Mucosa of descending colon (tissue), 3 donors: ENCODE data around the gene EHBP1. TPM values are rescaled to one million over a fixed set of nuclear protein-coding genes. Genes with fewer than 3 reads are reported as not detected.
A peak's percentile ranks its signal among the peaks of the same experiment; 100 is the strongest.

ENCODE experiments used
- ATAC-seq: fragments of 200-7000 bp; cut with Tn5 transposase; one replicate; pipeline ENCODE4 v1.9.1; 2020; ENCODE audit warnings: mild to moderate bottlenecking, moderate library complexity
- DNase-seq, 3 donors: peaks; one replicate each; pipeline ENCODE4 v3.0.0-alpha.2; 2020
- H3K36me3 ChIP-seq: fragments of 200-600 bp; one replicate; pipeline ENCODE4 v1.8.0; 2021; ENCODE audit warnings: low read depth, mild to moderate bottlenecking
- H3K4me1 ChIP-seq: fragments of 200-600 bp; one replicate; pipeline ENCODE4 v1.8.0; 2021; ENCODE audit warnings: low read depth, mild to moderate bottlenecking
- H3K4me3 ChIP-seq: fragments of 200-600 bp; one replicate; pipeline ENCODE4 v1.8.0; 2021; ENCODE audit warnings: mild to moderate bottlenecking
- H3K9me3 ChIP-seq: fragments of 200-600 bp; one replicate; pipeline ENCODE4 v1.8.0; 2021; ENCODE audit warnings: mild to moderate bottlenecking
- intact Hi-C, 2 donors: fragments of 100-400 bp; cut with DNase I in 1 of 2; cut with micrococcal nuclease in 1 of 2; formaldehyde crosslinking; loops; one replicate each; pipeline versions ENCODE4 v1.11.0 to v1.11.1; 2022; cut with DNase I, micrococcal nuclease
- total RNA-seq, 3 donors: library from RNA; stranded (reverse); fragmentation: NEBNext Ultra II Directional in 2 of 3; extraction: Animal tissue kit (Norgen Biotek cat#: 25700) in 2 of 3; gene quantifications; one replicate each; pipeline versions ENCODE4 v1.2.1 to v1.2.4, GENCODE V29; 2021 to 2023
- TF ChIP-seq, protein P1 (sequence below): fragments of 200-600 bp; IDR thresholded peaks from one replicate; pipeline ENCODE4 v1.8.0; 2022; ENCODE audit warnings: antibody characterized with exemption, mild to moderate bottlenecking
- donor health status: DM: no; HTN: no; CAD: no; lungs with moderate emphysema.
- donor health status: DM: no; HTN: no; CAD: no.
- donor health status: DM: no; HTN: yes; CAD: no.

The EHBP1 gene
- total RNA-seq, 3 donors from 2014 or later: 26.9 to 136 (median 28.2) TPM

DNA sequence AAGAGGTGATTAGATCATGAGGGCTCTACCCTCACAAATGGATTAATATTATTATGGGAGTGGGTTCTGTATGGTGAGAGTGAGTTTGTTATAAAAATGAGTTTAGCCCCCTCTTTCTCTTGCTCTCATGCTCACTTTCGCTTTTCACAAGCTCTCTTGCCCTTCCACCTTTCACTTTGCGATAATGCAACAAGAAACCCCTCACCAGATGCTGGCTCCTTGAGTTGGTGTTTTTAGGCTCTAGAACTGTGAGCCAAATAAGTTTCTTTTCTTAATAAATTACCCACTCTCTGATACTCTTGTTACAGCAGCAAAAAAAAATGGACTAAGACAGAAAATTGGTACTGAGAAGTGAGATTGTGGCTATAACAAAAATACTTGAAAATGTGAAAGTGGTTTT is 106.5 kb downstream of the EHBP1 start:
- no peaks in the 10 kb centered on the region for H3K36me3 ChIP-seq
- H3K9me3 ChIP-seq: no peaks in the 10 kb centered on the region
- DNase-seq (no peak), ATAC-seq (no peak)
- H3K4me3 ChIP-seq: no peak overlapping the region
- intact Hi-C loops: no loop called here
- no peaks in the 10 kb centered on the region for H3K4me1 ChIP-seq
- TF ChIP-seq, protein P1, sequence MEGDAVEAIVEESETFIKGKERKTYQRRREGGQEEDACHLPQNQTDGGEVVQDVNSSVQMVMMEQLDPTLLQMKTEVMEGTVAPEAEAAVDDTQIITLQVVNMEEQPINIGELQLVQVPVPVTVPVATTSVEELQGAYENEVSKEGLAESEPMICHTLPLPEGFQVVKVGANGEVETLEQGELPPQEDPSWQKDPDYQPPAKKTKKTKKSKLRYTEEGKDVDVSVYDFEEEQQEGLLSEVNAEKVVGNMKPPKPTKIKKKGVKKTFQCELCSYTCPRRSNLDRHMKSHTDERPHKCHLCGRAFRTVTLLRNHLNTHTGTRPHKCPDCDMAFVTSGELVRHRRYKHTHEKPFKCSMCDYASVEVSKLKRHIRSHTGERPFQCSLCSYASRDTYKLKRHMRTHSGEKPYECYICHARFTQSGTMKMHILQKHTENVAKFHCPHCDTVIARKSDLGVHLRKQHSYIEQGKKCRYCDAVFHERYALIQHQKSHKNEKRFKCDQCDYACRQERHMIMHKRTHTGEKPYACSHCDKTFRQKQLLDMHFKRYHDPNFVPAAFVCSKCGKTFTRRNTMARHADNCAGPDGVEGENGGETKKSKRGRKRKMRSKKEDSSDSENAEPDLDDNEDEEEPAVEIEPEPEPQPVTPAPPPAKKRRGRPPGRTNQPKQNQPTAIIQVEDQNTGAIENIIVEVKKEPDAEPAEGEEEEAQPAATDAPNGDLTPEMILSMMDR: no peak

DNA sequence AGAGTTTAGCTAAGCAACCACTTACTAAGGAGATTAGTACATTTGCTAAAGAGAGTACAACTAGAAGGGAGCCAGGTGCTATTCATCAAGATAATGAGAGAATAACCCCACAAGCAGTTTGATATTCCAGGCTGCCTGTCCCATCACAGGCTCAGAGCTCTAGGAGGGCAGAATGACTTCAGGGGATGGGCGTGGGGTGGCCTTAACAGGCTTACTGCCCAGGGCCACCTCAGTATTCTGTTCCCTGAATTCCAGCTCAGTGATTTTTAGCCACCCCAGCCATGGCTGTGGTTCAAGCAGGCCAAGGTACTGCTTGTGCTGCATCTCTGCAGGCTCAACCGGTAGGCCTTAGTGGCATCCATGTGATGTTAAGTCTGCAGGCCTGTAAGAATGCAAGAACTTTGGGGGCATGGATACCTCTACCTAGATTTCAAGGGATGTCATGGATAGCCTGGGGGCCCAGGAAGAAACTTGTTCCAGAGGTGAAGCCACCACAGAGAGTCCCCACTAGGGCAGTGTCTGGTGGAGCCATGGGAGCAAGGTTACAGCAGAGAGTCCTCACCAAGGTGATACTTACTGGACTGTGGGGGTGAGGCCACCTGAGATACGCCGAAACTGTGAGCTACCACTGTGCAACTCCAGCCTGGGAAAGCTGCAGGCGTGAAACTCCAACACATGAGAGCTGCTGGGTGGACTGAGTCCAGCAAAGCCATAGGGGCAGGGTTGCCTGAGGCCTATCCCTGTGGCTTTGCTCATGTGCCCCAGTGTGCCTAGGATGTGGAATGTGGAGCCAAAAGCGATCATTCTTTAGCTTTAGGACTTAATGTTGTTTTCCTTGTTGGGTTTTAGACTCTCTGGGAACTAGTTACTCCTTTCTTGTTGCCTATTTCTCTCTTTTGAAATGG is 107.7 kb downstream of the EHBP1 start:
- no peak for ATAC-seq
- intact Hi-C loops: no loop called here
- Histone ChIP-seq H3K9me3 (no peaks in the 10 kb centered on the region), H3K36me3 (no peaks in the 10 kb centered on the region), H3K4me1 (no peaks in the 10 kb centered on the region), H3K4me3 (no peak overlapping the region)
- TF ChIP-seq, protein P1: no peak
- no peak for DNase-seq

DNA sequence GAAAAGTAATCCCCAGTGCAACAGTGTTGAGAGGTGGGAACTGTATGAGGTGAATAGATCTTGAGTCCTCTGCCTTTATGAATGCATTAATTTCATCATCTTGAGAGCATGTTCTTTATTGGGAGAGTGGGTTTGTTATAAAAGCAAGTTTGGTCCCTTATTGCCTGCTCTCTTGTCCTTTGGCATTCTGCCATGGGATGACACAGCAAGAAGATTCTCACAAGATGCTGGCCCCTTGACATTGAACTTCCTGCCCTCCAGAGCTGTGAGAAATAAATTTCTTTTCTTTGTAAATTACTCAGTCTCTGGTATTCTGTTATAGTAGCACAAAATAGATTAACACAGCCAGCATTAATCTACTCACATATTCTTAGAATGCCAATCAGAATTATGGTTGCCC is 108.6 kb downstream of the EHBP1 start:
- no peaks in the 10 kb centered on the region for H3K4me1 ChIP-seq
- TF ChIP-seq, protein P1: no peak
- H3K9me3 ChIP-seq: no peaks in the 10 kb centered on the region
- H3K36me3 ChIP-seq: no peaks in the 10 kb centered on the region
- intact Hi-C loops: no loop called here
- H3K4me3 ChIP-seq: no peak overlapping the region
- DNase-seq (peak in 1 of 3 donors; percentile 11), ATAC-seq (no peak)

DNA sequence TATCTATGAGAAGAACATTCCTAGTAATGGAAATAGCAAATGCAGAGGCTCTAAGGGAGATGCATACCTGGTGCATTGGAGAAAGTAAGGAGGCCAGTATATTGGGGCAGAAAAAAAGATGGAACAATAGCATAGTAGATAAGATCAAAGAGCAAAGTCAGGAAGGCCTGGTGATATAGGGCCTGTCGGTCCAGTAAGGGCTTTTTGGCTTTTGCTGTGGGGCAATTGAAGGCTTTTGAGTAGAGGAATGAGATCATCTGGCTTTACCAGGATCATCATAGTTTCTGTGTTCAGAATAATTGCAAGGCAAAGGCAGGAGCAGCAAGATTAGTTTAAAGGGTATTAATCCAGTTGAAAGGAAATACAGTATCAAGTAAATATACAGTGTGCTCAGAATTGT is 111.8 kb downstream of the EHBP1 start:
- H3K4me3 ChIP-seq: no peak overlapping the region
- ATAC-seq (no peak), DNase-seq (no peak)
- no peaks in the 10 kb centered on the region for H3K4me1 ChIP-seq
- TF ChIP-seq, protein P1: no peak
- intact Hi-C loops: no loop called here
- no peaks in the 10 kb centered on the region for H3K36me3 ChIP-seq
- H3K9me3 ChIP-seq: no peaks in the 10 kb centered on the region

DNA sequence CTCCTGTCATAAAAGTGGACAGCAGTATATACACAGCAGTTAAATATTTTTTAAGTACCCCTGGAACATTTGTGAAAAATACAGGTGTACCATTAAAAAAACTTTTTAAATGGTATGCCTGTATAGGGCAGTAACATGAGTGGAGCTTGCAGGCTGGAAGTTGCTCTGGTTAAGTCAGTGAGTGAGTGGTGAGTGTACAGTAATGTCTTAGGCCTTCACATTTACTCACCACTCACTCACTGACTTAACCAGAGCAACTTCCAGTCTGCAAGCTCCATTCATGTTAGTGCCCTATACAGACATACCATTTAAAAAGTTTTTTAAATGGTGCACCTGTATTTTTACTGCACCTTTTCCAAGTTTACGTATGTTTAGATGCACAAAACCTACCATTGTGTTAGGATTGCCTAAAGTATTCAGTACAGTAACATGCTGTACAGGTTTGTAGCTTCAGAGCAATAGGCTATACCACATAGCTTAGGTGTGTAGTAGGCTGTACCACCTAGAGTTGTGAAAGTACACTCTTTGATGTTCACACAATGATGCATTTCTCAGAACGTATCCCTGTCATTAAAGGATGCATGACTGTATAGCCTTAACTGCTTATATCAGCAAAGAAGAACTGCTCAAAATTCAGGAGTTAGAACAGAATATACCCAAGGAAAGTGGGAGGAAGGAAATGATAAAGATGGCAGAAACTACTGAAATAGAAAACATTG is 112.6 kb downstream of the EHBP1 start:
- DNase-seq: no peak
- H3K4me1 ChIP-seq: no peaks in the 10 kb centered on the region
- H3K4me3 ChIP-seq: no peak overlapping the region
- ATAC-seq: no peak
- TF ChIP-seq, protein P1: no peak
- H3K9me3 ChIP-seq: no peaks in the 10 kb centered on the region
- H3K36me3 ChIP-seq: no peaks in the 10 kb centered on the region
- intact Hi-C loops: no loop called here
